Naive thymus-derived CD8-positive, alpha-beta T cell (primary cell): Measurements from ENCODE around the gene TPSB2. TPM values are rescaled to one million over a fixed set of nuclear protein-coding genes. Genes with fewer than 3 reads are reported as not detected.
"Not testable (repeated sequence)": the region's sequence is repeated elsewhere in the genome, so short reads cannot be mapped to it uniquely, and the experiment has no call there.

Experiments used
- ATAC-seq, 2 donors: fragments of 150-1000 bp; cut with Tn5 transposase in 1 of 2; sonication (Bioruptor Pico), chemical (Tn5 transposase) in 1 of 2; 1 replicate in 1 of 2; 2 replicates in 1 of 2; pipeline ENCODE4 v1.10.0; 2021; ENCODE audit warnings: mild to moderate bottlenecking in 2 of 2, moderate library complexity in 2 of 2
- POLR2A ChIA-PET: fragments of 350-600 bp; sonication (Branson Sonifier 250); formaldehyde crosslinking; loops from one replicate; lab custom pipeline; 2021; ENCODE audit warnings: antibody characterized with exemption; lab: Charles Lee
- DNase-seq, 10 donors: peaks; one replicate each; pipeline versions ENCODE4 v3.0.0 to v3.0.0-alpha.2; 2020 to 2022
- H3K27ac Mint-ChIP-seq, 10 donors: one replicate each; pipeline ENCODE4 v1.8.0; 2020 to 2022; ENCODE audit warnings: mild to moderate bottlenecking in 10 of 10, mixed read lengths in 10 of 10, moderate library complexity in 4 of 10, inconsistent platforms in 1 of 10
- H3K27me3 Mint-ChIP-seq, 5 donors: one replicate each; pipeline ENCODE4 v1.8.0; 2021 to 2022; ENCODE audit warnings: mixed read lengths in 5 of 5
- H3K36me3 Mint-ChIP-seq, 3 donors: one replicate each; pipeline ENCODE4 v1.8.0; 2020 to 2022; ENCODE audit warnings: mixed read lengths in 3 of 3, mild to moderate bottlenecking in 2 of 3, inconsistent platforms in 1 of 3
- H3K4me1 Mint-ChIP-seq, 4 donors: one replicate each; pipeline ENCODE4 v1.8.0; 2021 to 2022; ENCODE audit warnings: mixed read lengths in 4 of 4
- H3K4me3 Mint-ChIP-seq, 10 donors: one replicate each; pipeline ENCODE4 v1.8.0; 2020 to 2022; ENCODE audit warnings: mild to moderate bottlenecking in 10 of 10, mixed read lengths in 10 of 10, moderate library complexity in 6 of 10, inconsistent platforms in 1 of 10
- H3K9me3 Mint-ChIP-seq, 9 donors: one replicate each; pipeline ENCODE4 v1.8.0; 2020 to 2022; ENCODE audit warnings: mixed read lengths in 9 of 9, mild to moderate bottlenecking in 3 of 9, inconsistent platforms in 1 of 9, moderate library complexity in 1 of 9
- polyA plus RNA-seq, 3 donors: library from polyadenylated mRNA; unstranded; fragments of 300-500 nt; fragmentation: Illumina TruSeq; gene quantifications; one replicate each; pipeline ENCODE4 v1.2.3, GENCODE V29; 2021
- total RNA-seq, 8 experiments: library from RNA in 2 of 8; stranded (reverse) in 2 of 8; gene quantifications; one replicate each; pipeline ENCODE4 v1.2.3 and lab custom pipeline; 2021 to 2026

TPSB2 gene
- total and polyA plus RNA-seq, 5 experiments from 2014 or later, result not detected

GRCh38 chr16:1230471-1231212, 658 bp upstream of the TPSB2 start:
- DNase-seq, result peak in 1 of 10 donors; percentile 27
- H3K9me3 Mint-ChIP-seq, H3K4me3 Mint-ChIP-seq, H3K4me1 Mint-ChIP-seq, H3K27ac Mint-ChIP-seq, POLR2A ChIA-PET, H3K27me3 Mint-ChIP-seq, H3K36me3 Mint-ChIP-seq, ATAC-seq: not testable (repeated sequence)

GRCh38 chr16:1229476-1229875, 508 bp downstream of the TPSB2 start:
- H3K27me3 Mint-ChIP-seq, ATAC-seq, H3K4me3 Mint-ChIP-seq, H3K4me1 Mint-ChIP-seq, H3K36me3 Mint-ChIP-seq, H3K27ac Mint-ChIP-seq, H3K9me3 Mint-ChIP-seq, POLR2A ChIA-PET: not testable (repeated sequence)
- DNase-seq, result peak in 2 of 10 donors; percentile 1 to 32

GRCh38 chr16:1228227-1228626, 1.8 kb downstream of the TPSB2 start:
- H3K27me3 Mint-ChIP-seq, result not testable (repeated sequence)

GRCh38 chr16:1226692-1227091, 3.3 kb downstream of the TPSB2 start:
- H3K27ac Mint-ChIP-seq, H3K27me3 Mint-ChIP-seq, ATAC-seq, H3K4me1 Mint-ChIP-seq, H3K4me3 Mint-ChIP-seq, H3K9me3 Mint-ChIP-seq, POLR2A ChIA-PET, H3K36me3 Mint-ChIP-seq: not testable (repeated sequence)
- DNase-seq, result peak in 1 of 10 donors; percentile 37

More at GRCh38 chr16:1228227-1228626, 1.8 kb downstream of the TPSB2 start:
- H3K27ac Mint-ChIP-seq, POLR2A ChIA-PET, H3K4me3 Mint-ChIP-seq, H3K4me1 Mint-ChIP-seq, H3K9me3 Mint-ChIP-seq, ATAC-seq, H3K36me3 Mint-ChIP-seq: not testable (repeated sequence)
- DNase-seq, result peak in 2 of 10 donors; percentile 1 to 13

GRCh38 chr16:1225728-1226311, 4.2 kb downstream of the TPSB2 start:
- H3K4me3 Mint-ChIP-seq, H3K4me1 Mint-ChIP-seq, ATAC-seq, H3K27me3 Mint-ChIP-seq, DNase-seq, POLR2A ChIA-PET, H3K27ac Mint-ChIP-seq, H3K36me3 Mint-ChIP-seq, H3K9me3 Mint-ChIP-seq: not testable (repeated sequence)

- POLR2A ChIA-PET, result no interaction called here
- H3K27me3 Mint-ChIP-seq, result peaks cover 0 to 2% (median 0%) of the 10 kb centered on the region in 5 donors
- H3K27ac Mint-ChIP-seq, result peak within 1 kb of the TSS in 1 of 10 donors; percentile 45
- no peaks in the 10 kb centered on the region for H3K4me1 Mint-ChIP-seq
- no peaks in the 10 kb centered on the region for H3K9me3 Mint-ChIP-seq
- no peak for DNase-seq
- no peak within 1 kb of the TSS for H3K4me3 Mint-ChIP-seq
- no peaks in the 10 kb centered on the region for H3K36me3 Mint-ChIP-seq
- ATAC-seq, result no peak
Observed at GRCh38 chr16:1225051-1225451, 4.9 kb downstream of the TPSB2 start, which contains the start of gene TPSG1. Gene TPSG1 (minus strand): TSS chr16:1225268. CDS start chr16:1225252, 16 bp downstream.

GRCh38 chr16:1224558-1224957, 5.4 kb downstream of the TPSB2 start:
- no peaks in the 10 kb centered on the region for H3K4me1 Mint-ChIP-seq
- H3K9me3 Mint-ChIP-seq, result no peaks in the 10 kb centered on the region
- POLR2A ChIA-PET, result no interaction called here
- peaks cover 0 to 2% (median 0%) of the 10 kb centered on the region in 5 donors for H3K27me3 Mint-ChIP-seq
- peak overlapping the region in 1 of 10 donors; percentile 45 for H3K27ac Mint-ChIP-seq
- no peaks in the 10 kb centered on the region for H3K36me3 Mint-ChIP-seq
- DNase-seq, result no peak
- H3K4me3 Mint-ChIP-seq, result no peak overlapping the region
- ATAC-seq, result no peak

GRCh38 chr16:1223355-1224214, 6.4 kb downstream of the TPSB2 start:
- Mint-ChIP-seq H3K36me3 (no peaks in the 10 kb centered on the region), H3K4me1 (no peaks in the 10 kb centered on the region), H3K4me3 (no peak overlapping the region), H3K27ac (no peak overlapping the region), H3K27me3 (peaks cover 0 to 2% (median 0%) of the 10 kb centered on the region in 5 donors), H3K9me3 (no peaks in the 10 kb centered on the region)
- ATAC-seq (no peak), DNase-seq (no peak)
- POLR2A ChIA-PET, result no interaction called here

GRCh38 chr16:1222553-1223354, 7.2 kb downstream of the TPSB2 start:
- no peaks in the 10 kb centered on the region for H3K36me3 Mint-ChIP-seq
- no peak overlapping the region for H3K4me3 Mint-ChIP-seq
- H3K9me3 Mint-ChIP-seq, result no peaks in the 10 kb centered on the region
- peaks cover 0 to 2% (median 0%) of the 10 kb centered on the region in 5 donors for H3K27me3 Mint-ChIP-seq
- no peak for ATAC-seq
- POLR2A ChIA-PET, result no interaction called here
- DNase-seq, result no peak
- H3K27ac Mint-ChIP-seq, result no peak overlapping the region
- H3K4me1 Mint-ChIP-seq, result no peaks in the 10 kb centered on the region

- POLR2A ChIA-PET, result no interaction called here
- H3K36me3 Mint-ChIP-seq, result no peaks in the 10 kb centered on the region
- H3K9me3 Mint-ChIP-seq, result no peaks in the 10 kb centered on the region
- DNase-seq, result no peak
- H3K27ac Mint-ChIP-seq, result no peak overlapping the region
- H3K4me3 Mint-ChIP-seq, result no peak overlapping the region
- H3K4me1 Mint-ChIP-seq, result no peaks in the 10 kb centered on the region
- no peaks in the 10 kb centered on the region for H3K27me3 Mint-ChIP-seq
- no peak for ATAC-seq
Observed at GRCh38 chr16:1221628-1222552, 8.1 kb downstream of the TPSB2 start.

- POLR2A ChIA-PET, result no interaction called here
- no peak overlapping the region for H3K4me3 Mint-ChIP-seq
- H3K9me3 Mint-ChIP-seq, result no peaks in the 10 kb centered on the region
- peaks cover 0 to under 1% (median 0%) of the 10 kb centered on the region in 4 donors for H3K4me1 Mint-ChIP-seq
- no peak for DNase-seq
- H3K27ac Mint-ChIP-seq, result no peak overlapping the region
- H3K36me3 Mint-ChIP-seq, result no peaks in the 10 kb centered on the region
- no peaks in the 10 kb centered on the region for H3K27me3 Mint-ChIP-seq
- no peak for ATAC-seq
Observed at GRCh38 chr16:1220841-1221627, 8.9 kb downstream of the TPSB2 start.
